MCF 10A (cell line): Measurements from ENCODE around the gene ZDHHC18. TPM values are rescaled to one million over a fixed set of nuclear protein-coding genes. Genes with fewer than 3 reads are reported as not detected.

Experiments used
- Bru-seq: library from RNA; stranded (reverse); fragments of 400-500 nt; gene quantifications from one replicate; lab custom pipeline; 2021; lab: Mats Ljungman, UMichigan
- BruChase-seq, 2 experiments: library from RNA; stranded (reverse); fragments of 400-500 nt; gene quantifications; one replicate each; lab custom pipeline; 2021; lab: Mats Ljungman, UMichigan
- BruUV-seq: library from RNA; stranded (reverse); fragments of 400-500 nt; replicated peaks from 2 replicates; lab custom pipeline; 2021; lab: Mats Ljungman, UMichigan
- CTCF ChIA-PET: fragments of 300-600 bp; sonication (Branson Sonifier 250); formaldehyde crosslinking; extraction: SDS; loops from one replicate; lab custom pipeline; 2021; ENCODE audit warnings: antibody characterized with exemption, inconsistent platforms; lab: Yijun Ruan, JAX
- POLR2A ChIA-PET: fragments of 300-600, 350-650 bp; sonication (Branson Sonifier 250); formaldehyde crosslinking; extraction: SDS; loops from one replicate; lab custom pipeline; 2020; ENCODE audit warnings: antibody characterized with exemption, inconsistent platforms; lab: Yijun Ruan, JAX
- DNase-seq: peaks from one replicate; pipeline ENCODE4 v3.0.0-alpha.2; 2018; ENCODE audit not compliant: unreplicated experiment
- H3K27ac Mint-ChIP-seq: one replicate; pipeline ENCODE4 v1.8.0; 2022; ENCODE audit warnings: mild to moderate bottlenecking, low read depth, mixed read lengths; ENCODE audit not compliant: unreplicated experiment
- H3K27me3 Mint-ChIP-seq: one replicate; pipeline ENCODE4 v1.8.0; 2022; ENCODE audit warnings: mixed read lengths; ENCODE audit not compliant: insufficient read depth, unreplicated experiment
- H3K36me3 Mint-ChIP-seq: one replicate; pipeline ENCODE4 v1.8.0; 2022; ENCODE audit warnings: mild to moderate bottlenecking, moderate library complexity, mixed read lengths; ENCODE audit not compliant: insufficient read depth, unreplicated experiment
- H3K4me1 Mint-ChIP-seq: one replicate; pipeline ENCODE4 v1.8.0; 2022; ENCODE audit warnings: mixed read lengths; ENCODE audit not compliant: insufficient read depth, unreplicated experiment
- H3K4me3 Mint-ChIP-seq: one replicate; pipeline ENCODE4 v1.8.0; 2022; ENCODE audit warnings: mild to moderate bottlenecking, moderate library complexity, mixed read lengths; ENCODE audit not compliant: unreplicated experiment
- H3K9me3 Mint-ChIP-seq: one replicate; pipeline ENCODE4 v1.8.0; 2022; ENCODE audit warnings: mixed read lengths; ENCODE audit not compliant: unreplicated experiment
- intact Hi-C: fragments of 100-400 bp; cut with micrococcal nuclease; formaldehyde crosslinking; loops from 2 replicates; pipeline ENCODE4 v1.14.1; 2022
- long read RNA-seq: library from polyadenylated mRNA; stranded (forward); transcript quantifications from one replicate; pipeline ENCODE4 v2.0.0, GENCODE V29; 2022
- total RNA-seq: library from RNA; stranded (reverse); gene quantifications from 2 replicates; pipeline ENCODE4 v1.2.3, GENCODE V29; 2022
- TF ChIP-seq, protein P1 (sequence below): fragments of 200-600 bp; IDR thresholded peaks from one replicate; pipeline ENCODE4 v1.8.0; 2022; ENCODE audit warnings: antibody characterized with exemption, mild to moderate bottlenecking; ENCODE audit not compliant: unreplicated experiment

ZDHHC18 gene, protein sequence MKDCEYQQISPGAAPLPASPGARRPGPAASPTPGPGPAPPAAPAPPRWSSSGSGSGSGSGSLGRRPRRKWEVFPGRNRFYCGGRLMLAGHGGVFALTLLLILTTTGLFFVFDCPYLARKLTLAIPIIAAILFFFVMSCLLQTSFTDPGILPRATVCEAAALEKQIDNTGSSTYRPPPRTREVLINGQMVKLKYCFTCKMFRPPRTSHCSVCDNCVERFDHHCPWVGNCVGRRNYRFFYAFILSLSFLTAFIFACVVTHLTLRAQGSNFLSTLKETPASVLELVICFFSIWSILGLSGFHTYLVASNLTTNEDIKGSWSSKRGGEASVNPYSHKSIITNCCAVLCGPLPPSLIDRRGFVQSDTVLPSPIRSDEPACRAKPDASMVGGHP
- total RNA-seq: 14.0 and 15.5 TPM in 2 replicates
- percentile 53 among the genes with signal in this experiment for Bru-seq, nascent RNA
- percentile 68 among the genes with signal in this experiment for BruChase-seq, experiment 1, labeled RNA remaining after a 6-hour chase
- BruChase-seq, experiment 2, labeled RNA remaining after a 2-hour chase: percentile 63 among the genes with signal in this experiment
- long read RNA-seq, full-length matches to known transcripts: 6 of 13 reads
- long read RNA-seq, partial matches to known transcripts: 0 of 13 reads
- long read RNA-seq, other reads (novel, unspliced or antisense): 7 of 13 reads

DNA sequence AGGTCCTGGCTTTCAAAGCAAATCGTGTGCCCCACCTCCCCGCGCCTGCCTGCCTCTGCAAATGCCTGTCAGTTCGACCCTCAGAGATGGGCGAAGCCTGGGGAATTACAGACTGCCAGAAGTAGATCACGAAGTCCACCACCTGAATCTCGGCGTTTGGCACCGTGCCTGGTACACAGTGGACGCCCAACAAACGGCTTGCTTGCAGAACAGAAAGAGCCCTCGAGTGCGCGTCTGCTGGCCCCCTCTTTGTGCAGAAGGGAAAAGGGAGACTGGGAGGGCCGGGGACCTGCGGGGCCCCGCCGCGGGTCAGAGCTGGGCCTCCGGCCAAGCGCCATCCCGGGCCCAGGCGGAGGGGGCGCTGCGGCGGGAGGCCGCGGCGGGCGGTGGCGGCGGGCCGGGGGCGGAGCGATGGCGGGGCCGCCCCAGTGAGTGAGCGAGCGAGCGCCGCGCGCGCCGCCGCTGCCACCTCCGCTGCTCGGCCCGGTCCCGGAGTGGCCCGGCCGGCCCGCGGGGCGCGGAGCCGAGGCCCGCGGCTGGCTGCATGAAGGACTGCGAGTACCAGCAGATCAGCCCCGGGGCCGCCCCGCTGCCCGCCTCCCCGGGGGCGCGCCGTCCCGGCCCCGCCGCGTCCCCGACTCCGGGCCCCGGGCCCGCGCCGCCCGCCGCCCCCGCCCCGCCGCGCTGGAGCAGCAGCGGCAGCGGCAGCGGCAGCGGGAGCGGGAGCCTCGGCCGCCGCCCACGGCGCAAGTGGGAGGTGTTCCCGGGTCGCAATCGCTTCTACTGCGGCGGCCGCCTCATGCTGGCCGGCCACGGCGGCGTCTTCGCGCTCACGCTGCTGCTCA is at the start of gene ZDHHC18:
ZDHHC18 (plus strand) TSS at position 428 of the 845 bp plus-strand sequence; CDS start at position 545, 117 bp downstream.
- intact Hi-C loops: no loop called here
- TF ChIP-seq, protein P1, sequence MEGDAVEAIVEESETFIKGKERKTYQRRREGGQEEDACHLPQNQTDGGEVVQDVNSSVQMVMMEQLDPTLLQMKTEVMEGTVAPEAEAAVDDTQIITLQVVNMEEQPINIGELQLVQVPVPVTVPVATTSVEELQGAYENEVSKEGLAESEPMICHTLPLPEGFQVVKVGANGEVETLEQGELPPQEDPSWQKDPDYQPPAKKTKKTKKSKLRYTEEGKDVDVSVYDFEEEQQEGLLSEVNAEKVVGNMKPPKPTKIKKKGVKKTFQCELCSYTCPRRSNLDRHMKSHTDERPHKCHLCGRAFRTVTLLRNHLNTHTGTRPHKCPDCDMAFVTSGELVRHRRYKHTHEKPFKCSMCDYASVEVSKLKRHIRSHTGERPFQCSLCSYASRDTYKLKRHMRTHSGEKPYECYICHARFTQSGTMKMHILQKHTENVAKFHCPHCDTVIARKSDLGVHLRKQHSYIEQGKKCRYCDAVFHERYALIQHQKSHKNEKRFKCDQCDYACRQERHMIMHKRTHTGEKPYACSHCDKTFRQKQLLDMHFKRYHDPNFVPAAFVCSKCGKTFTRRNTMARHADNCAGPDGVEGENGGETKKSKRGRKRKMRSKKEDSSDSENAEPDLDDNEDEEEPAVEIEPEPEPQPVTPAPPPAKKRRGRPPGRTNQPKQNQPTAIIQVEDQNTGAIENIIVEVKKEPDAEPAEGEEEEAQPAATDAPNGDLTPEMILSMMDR: peak; percentile 69
- POLR2A ChIA-PET: interaction anchor here (0.6 to 1.9 kb wide), 9 partner anchors 15 to 186 kb away, joined by 3 to 12 read pairs (median 3); partner anchors contain the start of genes GPATCH3, GPN2 and TENT5B
- Mint-ChIP-seq H3K27ac (peak within 1 kb of the TSS; percentile 86), H3K9me3 (no peaks in the 10 kb centered on the region), H3K27me3 (no peaks in the 10 kb centered on the region), H3K4me3 (peak within 1 kb of the TSS; percentile 83), H3K36me3 (no peaks in the 10 kb centered on the region), H3K4me1 (peaks cover 20% of the 10 kb centered on the region)
- CTCF ChIA-PET: interaction anchor here (0.7 to 1.2 kb wide), 3 partner anchors 9 to 218 kb away, joined by 3 read pairs; no protein-coding TSS in a partner anchor
- BruUV-seq: no TSS peak
- DNase-seq: peak; percentile 56

DNA sequence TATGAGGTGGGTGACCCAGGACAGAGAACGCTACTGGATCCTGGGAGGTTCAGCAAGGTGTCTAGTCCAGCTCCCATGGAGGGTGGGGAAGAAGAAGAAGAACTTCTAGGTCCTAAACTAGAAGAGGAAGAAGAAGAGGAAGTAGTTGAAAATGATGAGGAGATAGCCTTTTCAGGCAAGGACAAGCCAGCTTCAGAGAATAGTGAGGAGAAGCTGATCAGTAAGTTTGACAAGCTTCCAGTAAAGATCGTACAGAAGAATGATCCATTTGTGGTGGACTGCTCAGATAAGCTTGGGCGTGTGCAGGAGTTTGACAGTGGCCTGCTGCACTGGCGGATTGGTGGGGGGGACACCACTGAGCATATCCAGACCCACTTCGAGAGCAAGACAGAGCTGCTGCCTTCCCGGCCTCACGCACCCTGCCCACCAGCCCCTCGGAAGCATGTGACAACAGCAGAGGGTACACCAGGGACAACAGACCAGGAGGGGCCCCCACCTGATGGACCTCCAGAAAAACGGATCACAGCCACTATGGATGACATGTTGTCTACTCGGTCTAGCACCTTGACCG is 47.3 kb upstream of the ZDHHC18 start:
- ChIA-PET POLR2A (interaction anchor here (1.0 to 1.3 kb wide), 4 partner anchors 10 to 87 kb away, joined by 3 read pairs; no protein-coding TSS in a partner anchor), CTCF (interaction anchor here (0.7 to 2.3 kb wide), 2 partner anchors 9 to 12 kb away, joined by 3 to 6 read pairs; partner anchors contain the start of gene PIGV)
- Mint-ChIP-seq H3K9me3 (no peaks in the 10 kb centered on the region), H3K27ac (peak overlapping the region; percentile 55), H3K27me3 (no peaks in the 10 kb centered on the region), H3K36me3 (peaks cover 85% of the 10 kb centered on the region), H3K4me3 (no peak overlapping the region), H3K4me1 (peaks cover 14% of the 10 kb centered on the region)
- TF ChIP-seq, protein P1: no peak
- intact Hi-C loops: no loop called here
- BruUV-seq: no TSS peak
- no peak for DNase-seq

DNA sequence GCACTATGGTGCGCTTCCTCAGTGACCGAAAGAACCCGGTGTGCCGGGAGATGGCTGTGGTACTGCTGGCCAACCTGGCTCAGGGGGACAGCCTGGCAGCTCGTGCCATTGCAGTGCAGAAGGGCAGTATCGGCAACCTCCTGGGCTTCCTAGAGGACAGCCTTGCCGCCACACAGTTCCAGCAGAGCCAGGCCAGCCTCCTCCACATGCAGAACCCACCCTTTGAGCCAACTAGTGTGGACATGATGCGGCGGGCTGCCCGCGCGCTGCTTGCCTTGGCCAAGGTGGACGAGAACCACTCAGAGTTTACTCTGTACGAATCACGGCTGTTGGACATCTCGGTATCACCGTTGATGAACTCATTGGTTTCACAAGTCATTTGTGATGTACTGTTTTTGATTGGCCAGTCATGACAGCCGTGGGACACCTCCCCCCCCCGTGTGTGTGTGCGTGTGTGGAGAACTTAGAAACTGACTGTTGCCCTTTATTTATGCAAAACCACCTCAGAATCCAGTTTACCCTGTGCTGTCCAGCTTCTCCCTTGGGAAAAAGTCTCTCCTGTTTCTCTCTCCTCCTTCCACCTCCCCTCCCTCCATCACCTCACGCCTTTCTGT is 46.0 kb upstream of the ZDHHC18 start:
- H3K27ac Mint-ChIP-seq: no peak overlapping the region
- POLR2A ChIA-PET: interaction anchor here (1.1 to 1.2 kb wide), 2 partner anchors 8 to 87 kb away, joined by 3 to 6 read pairs; no protein-coding TSS in a partner anchor
- no TSS peak for BruUV-seq
- H3K27me3 Mint-ChIP-seq: no peaks in the 10 kb centered on the region
- DNase-seq: no peak
- H3K4me1 Mint-ChIP-seq: peaks cover 22% of the 10 kb centered on the region
- CTCF ChIA-PET: interaction anchor here (0.7 to 2.3 kb wide), 4 partner anchors 8 to 242 kb away, joined by 3 to 11 read pairs (median 6); partner anchors contain the start of gene PIGV
- intact Hi-C loops: no loop called here
- no peaks in the 10 kb centered on the region for H3K9me3 Mint-ChIP-seq
- TF ChIP-seq, protein P1: no peak
- no peak overlapping the region for H3K4me3 Mint-ChIP-seq
- H3K36me3 Mint-ChIP-seq: peaks cover 73% of the 10 kb centered on the region
